ENCODE data around the gene CELF2.

CELF2 gene

DNA sequence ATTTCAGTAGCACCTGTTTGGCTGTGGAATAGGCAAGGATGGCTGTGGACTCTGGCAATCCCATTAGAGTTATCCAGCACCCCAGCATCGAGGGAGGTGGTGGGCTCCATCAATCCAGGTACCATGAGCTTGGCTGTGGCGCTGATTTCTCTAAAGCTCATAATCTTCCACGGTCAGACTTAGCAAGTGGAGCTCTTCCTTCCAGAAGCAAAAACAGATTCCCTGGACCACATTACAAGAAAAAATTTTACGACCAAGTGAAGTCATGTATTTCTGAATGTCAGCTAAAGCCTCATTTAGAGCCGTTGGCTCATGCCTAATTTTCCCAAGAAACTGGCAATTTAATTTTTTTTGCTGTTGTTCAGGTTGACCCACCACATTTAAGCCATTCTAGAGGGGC, 135.1 kb downstream of the CELF2 start:
- Histone ChIP-seq H3K4me3 (ENCODE audit: low read length) (no peak overlapping the region), H3K9ac (ENCODE audit: low read length) (no peak overlapping the region), H3K27ac (ENCODE audit: low read depth, low read length) (no peak overlapping the region), H3K36me3 (ENCODE audit: control insufficient read depth, insufficient read depth, low read length) (no peaks in the 10 kb centered on the region), H3K4me1 (ENCODE audit: control insufficient read depth, insufficient read depth, low read length) (peaks cover 2% of the 10 kb centered on the region), H3K27me3 (ENCODE audit: control insufficient read depth, insufficient read depth, low read length) (no peaks in the 10 kb centered on the region)

GRCh38 chr10:11153245-11153644, 135.6 kb downstream of the CELF2 start:
- H3K27ac ChIP-seq (ENCODE audit: low read depth, low read length), result no peak overlapping the region
- H3K27me3 ChIP-seq (ENCODE audit: control insufficient read depth, insufficient read depth, low read length), result no peaks in the 10 kb centered on the region
- no peak overlapping the region for H3K4me3 ChIP-seq (ENCODE audit: low read length)
- H3K9ac ChIP-seq (ENCODE audit: low read length), result no peak overlapping the region
- H3K36me3 ChIP-seq (ENCODE audit: control insufficient read depth, insufficient read depth, low read length), result no peaks in the 10 kb centered on the region
- H3K4me1 ChIP-seq (ENCODE audit: control insufficient read depth, insufficient read depth, low read length), result peaks cover 2% of the 10 kb centered on the region

- Histone ChIP-seq H3K9ac (ENCODE audit: low read length) (no peak overlapping the region), H3K4me1 (ENCODE audit: control insufficient read depth, insufficient read depth, low read length) (peaks cover 1% of the 10 kb centered on the region), H3K36me3 (ENCODE audit: control insufficient read depth, insufficient read depth, low read length) (no peaks in the 10 kb centered on the region), H3K4me3 (ENCODE audit: low read length) (no peak overlapping the region), H3K27ac (ENCODE audit: low read depth, low read length) (no peak overlapping the region), H3K27me3 (ENCODE audit: control insufficient read depth, insufficient read depth, low read length) (no peaks in the 10 kb centered on the region)
These were observed 136.1 kb downstream of the CELF2 start for GRCh38 chr10:11153766-11154165.

DNA sequence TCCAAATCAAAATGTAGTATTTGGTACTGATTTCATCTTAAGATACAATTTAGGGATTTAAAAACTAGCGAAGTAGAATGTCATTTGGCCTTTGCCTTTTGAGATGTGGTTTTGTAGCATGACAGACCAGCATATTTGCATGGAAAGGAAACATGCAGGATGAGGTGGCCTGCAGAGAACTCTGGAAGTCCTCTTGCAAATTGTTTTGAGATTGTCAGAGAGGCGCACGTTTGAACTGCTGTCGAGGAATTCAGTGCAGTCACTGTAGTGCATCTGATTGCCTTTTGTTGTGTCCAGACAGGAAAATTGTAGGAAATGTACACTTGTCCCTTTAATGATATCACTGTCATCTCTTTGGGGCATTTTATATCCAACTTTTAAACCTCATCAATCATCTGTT, 136.7 kb downstream of the CELF2 start:
- H3K27ac ChIP-seq (ENCODE audit: low read depth, low read length), result no peak overlapping the region
- H3K4me1 ChIP-seq (ENCODE audit: control insufficient read depth, insufficient read depth, low read length), result no peaks in the 10 kb centered on the region
- H3K27me3 ChIP-seq (ENCODE audit: control insufficient read depth, insufficient read depth, low read length), result no peaks in the 10 kb centered on the region
- no peaks in the 10 kb centered on the region for H3K36me3 ChIP-seq (ENCODE audit: control insufficient read depth, insufficient read depth, low read length)
- H3K4me3 ChIP-seq (ENCODE audit: low read length), result no peak overlapping the region
- no peak overlapping the region for H3K9ac ChIP-seq (ENCODE audit: low read length)

- no peak overlapping the region for H3K9ac ChIP-seq (ENCODE audit: low read length)
- peaks cover 3% of the 10 kb centered on the region for H3K4me1 ChIP-seq (ENCODE audit: control insufficient read depth, insufficient read depth, low read length)
- no peaks in the 10 kb centered on the region for H3K36me3 ChIP-seq (ENCODE audit: control insufficient read depth, insufficient read depth, low read length)
- no peak overlapping the region for H3K4me3 ChIP-seq (ENCODE audit: low read length)
- H3K27ac ChIP-seq (ENCODE audit: low read depth, low read length), result no peak overlapping the region
- no peaks in the 10 kb centered on the region for H3K27me3 ChIP-seq (ENCODE audit: control insufficient read depth, insufficient read depth, low read length)
These were observed 137.3 kb downstream of the CELF2 start for GRCh38 chr10:11154849-11155498.

DNA sequence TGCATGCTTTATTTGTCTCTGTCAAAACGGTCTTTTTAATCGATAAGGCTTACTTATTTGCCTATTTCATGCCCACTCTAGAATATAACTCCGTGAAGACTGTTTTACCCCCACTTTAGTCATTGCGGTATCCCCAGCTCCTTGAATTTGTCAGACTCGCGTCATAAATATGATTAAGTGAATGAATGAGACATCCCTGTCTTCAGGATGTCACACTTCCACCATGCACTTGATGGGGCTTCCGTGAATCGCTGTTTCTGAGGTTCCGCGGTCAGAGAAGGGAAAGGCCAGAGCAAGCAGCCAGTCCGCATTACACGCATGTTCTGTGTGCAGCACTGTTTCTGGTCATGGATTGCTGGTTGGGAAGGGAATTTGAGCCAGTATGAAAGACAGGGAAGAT, 138.8 kb downstream of the CELF2 start:
- Histone ChIP-seq H3K27ac (ENCODE audit: low read depth, low read length) (no peak overlapping the region), H3K27me3 (ENCODE audit: control insufficient read depth, insufficient read depth, low read length) (no peaks in the 10 kb centered on the region), H3K9ac (ENCODE audit: low read length) (no peak overlapping the region), H3K4me3 (ENCODE audit: low read length) (no peak overlapping the region), H3K36me3 (ENCODE audit: control insufficient read depth, insufficient read depth, low read length) (no peaks in the 10 kb centered on the region), H3K4me1 (ENCODE audit: control insufficient read depth, insufficient read depth, low read length) (peaks cover 11% of the 10 kb centered on the region)

DNA sequence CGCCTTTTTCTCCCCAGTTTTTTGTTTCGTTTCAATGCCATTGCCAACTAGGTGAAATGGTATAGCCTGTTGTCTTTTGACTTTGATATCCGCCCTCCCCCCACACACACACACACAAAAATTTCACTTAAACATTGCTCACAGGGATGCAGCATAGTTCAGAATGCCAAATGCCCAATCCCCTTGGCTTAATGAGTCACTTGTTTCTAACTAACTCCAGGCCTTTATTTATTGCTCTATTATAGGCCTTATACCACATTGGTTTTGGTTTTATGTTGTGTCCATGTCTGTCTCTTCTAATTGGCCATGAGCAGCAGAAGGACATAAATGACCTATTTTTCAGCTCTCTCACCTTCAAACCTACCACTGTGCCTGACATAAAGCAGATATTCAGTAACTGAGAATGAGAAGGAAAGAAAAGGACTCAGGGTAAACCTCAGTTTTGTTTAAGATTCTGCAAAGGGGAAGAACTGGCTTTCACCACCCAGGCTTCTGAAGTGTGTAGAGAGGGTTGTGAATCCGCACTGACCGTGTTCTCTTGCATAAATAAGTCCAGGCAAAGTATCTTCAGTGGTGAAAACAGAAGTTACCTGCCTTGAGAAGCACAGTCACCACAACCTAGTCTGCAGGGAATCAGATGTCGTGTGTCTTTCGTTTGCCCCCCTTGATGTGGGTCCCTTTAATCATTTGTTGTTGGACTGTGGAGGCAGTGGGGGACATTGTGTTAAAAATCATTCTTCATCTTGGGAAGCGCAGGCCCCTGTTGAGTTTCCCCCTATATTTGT, 139.8 kb downstream of the CELF2 start:
- peaks cover 15% of the 10 kb centered on the region for H3K4me1 ChIP-seq (ENCODE audit: control insufficient read depth, insufficient read depth, low read length)
- no peaks in the 10 kb centered on the region for H3K27me3 ChIP-seq (ENCODE audit: control insufficient read depth, insufficient read depth, low read length)
- H3K9ac ChIP-seq (ENCODE audit: low read length), result no peak overlapping the region
- H3K27ac ChIP-seq (ENCODE audit: low read depth, low read length), result no peak overlapping the region
- no peaks in the 10 kb centered on the region for H3K36me3 ChIP-seq (ENCODE audit: control insufficient read depth, insufficient read depth, low read length)
- H3K4me3 ChIP-seq (ENCODE audit: low read length), result no peak overlapping the region

DNA sequence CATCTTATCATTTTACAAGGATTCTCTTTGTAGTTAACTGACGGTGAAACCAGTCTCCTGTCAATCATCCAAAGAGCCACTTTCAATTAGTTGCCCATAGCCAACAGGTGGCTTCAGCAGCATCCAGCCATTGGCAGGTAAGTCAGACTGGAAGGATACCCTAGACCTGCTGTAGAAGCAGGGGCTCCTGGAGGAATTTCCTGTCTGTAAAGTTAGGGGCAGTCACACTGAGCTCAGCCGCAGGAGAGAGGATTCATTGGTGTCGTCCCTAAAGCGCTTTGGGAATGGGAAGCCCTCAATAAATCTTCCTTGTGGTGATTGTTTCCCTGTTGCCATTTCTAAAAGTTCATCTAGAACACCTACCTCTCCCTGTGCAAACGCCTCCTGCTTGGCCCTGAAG, 140.4 kb downstream of the CELF2 start:
- no peaks in the 10 kb centered on the region for H3K36me3 ChIP-seq (ENCODE audit: control insufficient read depth, insufficient read depth, low read length)
- H3K4me1 ChIP-seq (ENCODE audit: control insufficient read depth, insufficient read depth, low read length), result peaks cover 15% of the 10 kb centered on the region
- H3K27me3 ChIP-seq (ENCODE audit: control insufficient read depth, insufficient read depth, low read length), result no peaks in the 10 kb centered on the region
- H3K4me3 ChIP-seq (ENCODE audit: low read length), result no peak overlapping the region
- no peak overlapping the region for H3K27ac ChIP-seq (ENCODE audit: low read depth, low read length)
- H3K9ac ChIP-seq (ENCODE audit: low read length), result no peak overlapping the region

DNA sequence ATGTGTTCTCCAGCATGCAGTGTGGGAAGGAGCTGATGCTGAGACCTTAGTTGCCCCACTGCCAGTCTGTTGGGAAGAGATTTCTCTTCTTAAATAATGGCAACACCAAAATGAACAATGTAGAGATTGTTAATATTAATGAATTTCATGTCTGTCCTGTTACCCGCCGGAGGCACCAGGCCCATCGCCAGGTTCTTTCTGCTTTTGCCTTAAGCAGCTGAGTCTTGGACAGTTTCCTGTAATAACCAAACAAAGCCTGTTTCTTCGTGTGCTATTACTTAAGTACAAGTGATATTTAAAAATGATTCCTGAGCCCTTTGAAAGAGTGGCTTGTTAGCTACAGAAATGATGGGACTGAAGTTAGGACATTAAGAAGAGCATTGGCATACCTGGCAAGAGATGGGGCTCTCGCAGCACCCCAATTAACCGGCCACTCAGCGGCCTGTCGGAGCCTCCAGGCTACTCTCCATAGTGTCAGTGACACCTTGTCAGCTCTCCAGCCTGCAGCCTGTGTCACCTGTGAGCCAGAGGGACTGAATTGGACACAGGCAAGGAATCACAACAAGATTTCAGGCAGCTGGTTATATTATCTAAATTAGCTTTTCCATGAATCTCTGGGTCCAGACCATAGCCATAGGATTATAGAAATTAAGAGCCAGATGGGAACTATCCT, 142.0 kb downstream of the CELF2 start:
- Histone ChIP-seq H3K9ac (ENCODE audit: low read length) (no peak overlapping the region), H3K4me3 (ENCODE audit: low read length) (no peak overlapping the region), H3K27ac (ENCODE audit: low read depth, low read length) (no peak overlapping the region), H3K27me3 (ENCODE audit: control insufficient read depth, insufficient read depth, low read length) (no peaks in the 10 kb centered on the region), H3K36me3 (ENCODE audit: control insufficient read depth, insufficient read depth, low read length) (no peaks in the 10 kb centered on the region), H3K4me1 (ENCODE audit: control insufficient read depth, insufficient read depth, low read length) (peaks cover 17% of the 10 kb centered on the region)

- Histone ChIP-seq H3K9ac (ENCODE audit: low read length) (no peak overlapping the region), H3K36me3 (ENCODE audit: control insufficient read depth, insufficient read depth, low read length) (no peaks in the 10 kb centered on the region), H3K4me1 (ENCODE audit: control insufficient read depth, insufficient read depth, low read length) (peaks cover 19% of the 10 kb centered on the region), H3K27me3 (ENCODE audit: control insufficient read depth, insufficient read depth, low read length) (no peaks in the 10 kb centered on the region), H3K4me3 (ENCODE audit: low read length) (no peak overlapping the region), H3K27ac (ENCODE audit: low read depth, low read length) (no peak overlapping the region)
These were observed 143.4 kb downstream of the CELF2 start for GRCh38 chr10:11161096-11161495.

DNA sequence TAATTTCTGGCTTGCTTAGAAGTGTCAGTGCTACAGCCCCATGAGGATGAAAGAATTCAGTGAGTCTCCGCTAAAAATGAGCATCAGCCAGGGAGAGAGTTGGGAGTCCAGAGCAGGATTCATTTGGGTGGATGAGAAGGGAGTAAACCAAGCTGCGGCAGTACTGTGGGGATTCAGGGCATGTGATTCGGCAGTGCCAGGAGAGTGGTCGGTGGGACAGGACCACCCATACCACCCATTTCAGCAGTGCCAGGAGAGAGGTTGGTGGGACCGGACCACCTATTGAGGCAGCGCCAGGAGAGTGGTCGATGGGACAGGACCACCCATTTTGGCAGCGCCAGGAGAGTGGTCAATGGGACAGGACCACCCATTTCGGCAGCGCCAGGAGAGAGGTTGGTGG, 144.2 kb downstream of the CELF2 start:
- Histone ChIP-seq H3K27me3 (ENCODE audit: control insufficient read depth, insufficient read depth, low read length) (no peaks in the 10 kb centered on the region), H3K36me3 (ENCODE audit: control insufficient read depth, insufficient read depth, low read length) (no peaks in the 10 kb centered on the region), H3K4me3 (ENCODE audit: low read length) (no peak overlapping the region), H3K27ac (ENCODE audit: low read depth, low read length) (no peak overlapping the region), H3K4me1 (ENCODE audit: control insufficient read depth, insufficient read depth, low read length) (peaks cover 20% of the 10 kb centered on the region), H3K9ac (ENCODE audit: low read length) (no peak overlapping the region)

DNA sequence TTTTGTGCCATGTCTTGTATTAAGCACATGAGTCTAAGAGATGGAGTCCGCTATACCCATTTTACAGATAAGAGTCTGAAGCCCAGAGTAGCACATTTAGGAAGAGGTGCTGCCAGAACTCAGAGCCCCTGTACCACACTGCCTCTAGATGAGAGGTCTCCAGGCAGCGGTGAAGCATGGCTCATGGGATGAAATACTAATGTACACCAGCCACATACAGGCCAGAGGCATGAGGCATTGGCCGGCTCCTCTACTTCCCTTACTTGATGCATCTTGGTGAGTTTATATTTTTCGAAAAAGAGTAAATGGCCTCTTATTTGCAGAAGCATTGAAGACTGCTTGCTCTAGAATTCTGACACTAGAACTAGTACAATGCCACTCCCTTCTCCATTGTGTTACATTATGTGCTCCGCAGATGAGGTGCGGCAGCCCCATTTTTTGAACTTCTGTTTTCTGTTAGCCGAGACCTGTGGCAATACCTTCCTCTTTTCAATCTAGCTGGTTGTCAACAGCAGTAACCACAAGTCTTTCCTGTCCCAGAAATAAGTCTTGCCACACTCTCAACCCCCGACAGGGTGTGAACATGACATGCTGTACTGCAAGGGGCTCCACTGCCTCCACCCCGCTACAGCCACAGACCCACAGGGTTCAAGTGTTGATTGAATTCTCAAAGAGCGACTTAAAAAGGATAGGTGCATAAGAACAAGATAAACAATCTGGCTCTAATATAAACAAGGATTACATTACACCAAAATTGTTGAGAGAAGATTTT, 145.3 kb downstream of the CELF2 start:
- H3K4me3 ChIP-seq (ENCODE audit: low read length), result no peak overlapping the region
- H3K27ac ChIP-seq (ENCODE audit: low read depth, low read length), result peak overlapping the region; percentile 17
- H3K27me3 ChIP-seq (ENCODE audit: control insufficient read depth, insufficient read depth, low read length), result no peaks in the 10 kb centered on the region
- H3K9ac ChIP-seq (ENCODE audit: low read length), result no peak overlapping the region
- no peaks in the 10 kb centered on the region for H3K36me3 ChIP-seq (ENCODE audit: control insufficient read depth, insufficient read depth, low read length)
- H3K4me1 ChIP-seq (ENCODE audit: control insufficient read depth, insufficient read depth, low read length), result peaks cover 20% of the 10 kb centered on the region

All from rectal smooth muscle tissue (tissue), 1 donor.